Measurements from ENCODE around the gene NHSL2. TPM values are rescaled to one million over a fixed set of nuclear protein-coding genes. Genes with fewer than 3 reads are reported as not detected.

Gene NHSL2
- 0.26 to 0.37 TPM (median 0.31 TPM) in 5 replicates for total RNA-seq (2022; extraction: Qiagen RNA extraction; ENCODE audit: low read depth)

GRCh38 chrX:71910643-71910985 lies at the start of gene NHSL2:
NHSL2 (plus strand) TSS chrX:71910845.

GRCh38 chrX:72131317-72132294 lies 221.0 kb downstream of the NHSL2 start, which contains the start of gene RTL5:
RTL5 (minus strand) TSS chrX:72131915.

GRCh38 chrX:72181178-72182125 lies 270.8 kb downstream of the NHSL2 start, which contains the start of gene PIN4:
PIN4 (plus strand) TSS chrX:72181757; CDS start chrX:72181786, 29 bp downstream.

Other genes with a start within 250 kb of the NHSL2 start
- gene CXorf49, start 192.6 kb upstream of the NHSL2 start, total RNA-seq (2022; extraction: Qiagen RNA extraction; ENCODE audit: low read depth): not detected in 5 replicates
- not detected in 5 replicates for gene CXorf49B, start 147.5 kb upstream of the NHSL2 start, total RNA-seq (2022; extraction: Qiagen RNA extraction; ENCODE audit: low read depth)
- gene RTL5, start 221.1 kb downstream of the NHSL2 start, total RNA-seq (2022; extraction: Qiagen RNA extraction; ENCODE audit: low read depth): 1.8 to 2.5 TPM (median 2.1 TPM) in 5 replicates

Measured in A549 treated with GW870086 at 1 μM for 4 hours (cell line).